SK-N-SH (cell line): ENCODE data around the gene TUBA4B. TPM values are rescaled to one million over a fixed set of nuclear protein-coding genes. Genes with fewer than 3 reads are reported as not detected.

ENCODE experiments used
- CTCF ChIA-PET: fragments of 300-600, 350-600 bp; formaldehyde crosslinking; extraction: SDS; loops from one replicate; lab custom pipeline; 2021; lab: Yijun Ruan, JAX
- POLR2A ChIA-PET: fragments of 350-600 bp; sonication (Branson Sonifier 250); formaldehyde crosslinking; extraction: SDS; loops from one replicate; lab custom pipeline; 2020; ENCODE audit warnings: antibody characterized with exemption, inconsistent platforms; lab: Yijun Ruan, JAX
- DNase-seq: peaks from one replicate; pipeline ENCODE4 v3.0.0; 2012
- H2AFZ ChIP-seq: fragments of 200-600 bp; sonication (generic); 2 replicates; pipeline ENCODE4 v1.8.1; 2016; ENCODE audit warnings: antibody characterized with exemption, mild to moderate bottlenecking, low read depth
- H3F3A ChIP-seq: fragments of 200-600 bp; sonication (generic); replicated peaks from 2 replicates; pipeline ENCODE3; 2016; ENCODE audit warnings: antibody characterized with exemption, mild to moderate bottlenecking; ENCODE audit not compliant: insufficient read depth
- H3K27ac ChIP-seq, 2 experiments: fragments of 200-500 bp in 1 of 2; fragments of 200-600 bp in 1 of 2; sonication (Bioruptor generic) in 1 of 2; sonication (generic), shearing (Covaris generic) in 1 of 2; 2 replicates each; pipeline versions ENCODE4 v1.5.1 to v1.6.1; 2014 to 2016; ENCODE audit warnings: low read depth in 2 of 2, inconsistent platforms in 1 of 2, low read length in 1 of 2, mild to moderate bottlenecking in 1 of 2, mixed read lengths in 1 of 2
- H3K27me3 ChIP-seq: fragments of 200-600 bp; sonication (generic), shearing (Covaris generic); 2 replicates; pipeline ENCODE4 v1.6.1; 2016; ENCODE audit warnings: mixed run types; ENCODE audit not compliant: insufficient read depth
- H3K36me3 ChIP-seq, 2 experiments: fragments of 200-500 bp in 1 of 2; fragments of 200-600 bp in 1 of 2; sonication (Bioruptor generic) in 1 of 2; sonication (generic) in 1 of 2; replicated peaks in 1 of 2; 2 replicates each; pipeline versions ENCODE3 to v1.5.1; 2014 to 2016; ENCODE audit warnings: low read length in 1 of 2, mild to moderate bottlenecking in 1 of 2; ENCODE audit not compliant: insufficient read depth in 2 of 2, control insufficient read depth in 1 of 2
- H3K4me1 ChIP-seq, 2 experiments: fragments of 200-500 bp in 1 of 2; fragments of 200-600 bp in 1 of 2; sonication (Bioruptor generic) in 1 of 2; sonication (generic), shearing (Covaris generic) in 1 of 2; 2 replicates each; pipeline versions ENCODE4 v1.5.1 to v1.6.1; 2014 to 2016; ENCODE audit warnings: low read depth in 1 of 2, low read length in 1 of 2, mixed run types in 1 of 2; ENCODE audit not compliant: insufficient read depth in 2 of 2, control insufficient read depth in 1 of 2
- H3K4me2 ChIP-seq: fragments of 200-600 bp; sonication (generic), shearing (Covaris generic); 2 replicates; pipeline ENCODE4 v1.6.1; 2017; ENCODE audit warnings: mixed run types
- H3K4me3 ChIP-seq, 2 experiments: fragments of 200-500 bp in 1 of 2; fragments of 200-600 bp in 1 of 2; sonication (Bioruptor generic) in 1 of 2; sonication (generic), shearing (Covaris generic) in 1 of 2; 2 replicates each; pipeline versions ENCODE4 v1.5.1 to v1.8.1; 2014 to 2016; ENCODE audit warnings: low read depth in 2 of 2, inconsistent platforms in 1 of 2, low read length in 1 of 2, mild to moderate bottlenecking in 1 of 2, mixed read lengths in 1 of 2, moderate library complexity in 1 of 2
- H3K79me2 ChIP-seq: fragments of 200-600 bp; sonication (generic); 2 replicates; pipeline ENCODE4 v1.8.1; 2017; ENCODE audit warnings: mild to moderate bottlenecking; ENCODE audit not compliant: insufficient read depth
- H3K9ac ChIP-seq: fragments of 200-600 bp; sonication (generic); 2 replicates; pipeline ENCODE4 v1.6.1; 2017; ENCODE audit warnings: mixed run types
- H3K9me2 ChIP-seq: fragments of 200-600 bp; sonication (generic); 2 replicates; pipeline ENCODE4 v1.6.1; 2017; ENCODE audit warnings: mixed run types
- H3K9me3 ChIP-seq: fragments of 200-600 bp; sonication (generic); 2 replicates; pipeline ENCODE4 v1.6.1; 2017; ENCODE audit warnings: mixed run types, mild to moderate bottlenecking, moderate library complexity
- H4K20me1 ChIP-seq: fragments of 200-600 bp; sonication (generic); 2 replicates; pipeline ENCODE4 v1.6.1; 2017; ENCODE audit warnings: mild to moderate bottlenecking, mixed run types; ENCODE audit not compliant: insufficient read depth
- CHD2 ChIP-seq: fragments of 150-350 bp; IDR thresholded peaks from 2 replicates; pipeline ENCODE4 v1.6.1; 2018; ENCODE audit warnings: low read length; ENCODE audit not compliant: partially characterized antibody
- ELF1 ChIP-seq: IDR thresholded peaks from 2 replicates; pipeline ENCODE4 v1.4.0; 2012
- EP300 ChIP-seq, 2 experiments: IDR thresholded peaks; 2 replicates each; pipeline versions ENCODE4 v1.4.0 to v1.6.1; 2012; ENCODE audit warnings: borderline replicate concordance in 1 of 2, low read depth in 1 of 2, low read length in 1 of 2
- EZH2phosphoT487 ChIP-seq: fragments of 200-600 bp; sonication (generic); IDR thresholded peaks from 2 replicates; pipeline ENCODE4 v1.6.1; 2017; ENCODE audit warnings: low read depth, mixed run types, mild to moderate bottlenecking, antibody characterized with exemption, moderate library complexity, borderline replicate concordance
- FOXJ3 ChIP-seq: sonication (generic); formaldehyde crosslinking; IDR thresholded peaks from 2 replicates; pipeline ENCODE4 v1.5.1; 2020; ENCODE audit warnings: mild to moderate bottlenecking, missing genetic modification reagents
- FOXM1 ChIP-seq: IDR thresholded peaks from 2 replicates; pipeline ENCODE4 v1.4.0; 2012; ENCODE audit warnings: low read depth, mild to moderate bottlenecking
- GABPA ChIP-seq: IDR thresholded peaks from 2 replicates; pipeline ENCODE4 v1.4.0; 2012; ENCODE audit warnings: low read depth, mild to moderate bottlenecking
- MXI1 ChIP-seq: IDR thresholded peaks from 2 replicates; pipeline ENCODE4 v1.6.1; 2012; ENCODE audit warnings: mild to moderate bottlenecking, low read depth, low read length, improper control_type of control experiment
- POLR2AphosphoS5 ChIP-seq: IDR thresholded peaks from 2 replicates; pipeline ENCODE4 v1.6.1; 2012; ENCODE audit warnings: low read depth, low read length
- RAD21 ChIP-seq: IDR thresholded peaks from 2 replicates; pipeline ENCODE4 v1.6.1; 2012; ENCODE audit warnings: mild to moderate bottlenecking, low read length
- RFX5 ChIP-seq: IDR thresholded peaks from 2 replicates; pipeline ENCODE4 v1.6.1; 2012; ENCODE audit warnings: mild to moderate bottlenecking, improper control_type of control experiment, low read length
- TAF1 ChIP-seq: IDR thresholded peaks from 2 replicates; pipeline ENCODE4 v1.6.1; 2012; ENCODE audit warnings: low read depth, mild to moderate bottlenecking, low read length, moderate library complexity, borderline replicate concordance
- TCF12 ChIP-seq: IDR thresholded peaks from 2 replicates; pipeline ENCODE4 v1.4.0; 2012
- TEAD4 ChIP-seq: IDR thresholded peaks from 2 replicates; pipeline ENCODE4 v1.4.0; 2012; ENCODE audit warnings: mild to moderate bottlenecking, borderline replicate concordance; ENCODE audit not compliant: insufficient read depth
- WGBS: methylation state at CpG from one replicate; pipeline ENCODE4 v1.1.6; 2017; ENCODE audit warnings: low lambda C conversion rate; 5-methylcytosine and 5-hydroxymethylcytosine counted together
- polyA plus RNA-seq, 3 experiments: library from polyadenylated mRNA; depleted of rRNA; stranded (reverse); fragments of >200 nt; gene quantifications; 2 replicates each; pipeline ENCODE4 v1.2.3, GENCODE V29; 2012
- TF ChIP-seq, protein P1 (sequence below): fragments of 200-600 bp; sonication (generic); IDR thresholded peaks from 2 replicates; pipeline ENCODE4 v1.6.1; 2017; ENCODE audit warnings: antibody characterized with exemption, mild to moderate bottlenecking, moderate library complexity
- TF ChIP-seq, protein P2 (sequence below): fragments of 150-350 bp; IDR thresholded peaks from 2 replicates; pipeline ENCODE4 v1.6.1; 2016; ENCODE audit warnings: mild to moderate bottlenecking, low read depth, low read length
- TF ChIP-seq, protein P3 (sequence below): IDR thresholded peaks from 2 replicates; pipeline ENCODE4 v1.4.0; 2012; ENCODE audit warnings: low read depth, borderline replicate concordance

Gene TUBA4B
- polyA plus RNA-seq, 1 of the 3 experiments (the other 2 are of a cell fraction): 0.03 TPM

DNA sequence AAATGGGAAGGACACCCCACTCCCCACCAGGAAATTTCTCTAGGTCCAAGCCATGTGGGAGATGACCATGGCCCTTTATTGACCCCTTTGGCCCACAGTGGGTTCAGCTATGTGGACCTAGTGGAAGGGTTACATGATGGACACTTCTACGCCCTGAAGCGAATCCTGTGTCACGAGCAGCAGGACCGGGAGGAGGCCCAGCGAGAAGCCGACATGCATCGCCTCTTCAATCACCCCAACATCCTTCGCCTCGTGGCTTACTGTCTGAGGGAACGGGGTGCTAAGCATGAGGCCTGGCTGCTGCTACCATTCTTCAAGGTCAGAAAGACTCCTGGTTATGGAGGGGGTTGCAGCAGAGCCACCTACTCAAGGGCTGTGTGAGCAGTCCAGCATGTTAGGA lies 6.5 kb upstream of the TUBA4B start:
- no peaks in the 10 kb centered on the region for H3K27me3 ChIP-seq
- WGBS: 97% methylated on average over 10 of the region's 10 CpGs
- DNase-seq: no peak
- H3K4me1 ChIP-seq: peaks cover 19 to 26% of the 10 kb centered on the region in 2 experiments
- peaks cover 19% of the 10 kb centered on the region for H3F3A ChIP-seq
- H3K27ac ChIP-seq: no peak overlapping the region; a peak in 1 of 4 replicates
- H3K9me3 ChIP-seq: no peaks in the 10 kb centered on the region
- ChIA-PET CTCF (interaction anchor here (1.2 to 3.3 kb wide), 8 partner anchors 30 to 111 kb away, joined by 3 to 20 read pairs (median 5); no protein-coding TSS in a partner anchor), POLR2A (interaction anchor here (1.3 to 2.9 kb wide), 3 partner anchors 15 to 28 kb away, joined by 4 to 23 read pairs (median 11); partner anchors contain the start of genes ABCB6, ANKZF1 and ATG9A)
- H3K9me2 ChIP-seq: no peaks in the 10 kb centered on the region
- H3K36me3 ChIP-seq: peaks cover 6 to 16% of the 10 kb centered on the region in 2 experiments
- no peaks in the 10 kb centered on the region for H4K20me1 ChIP-seq
- TF ChIP-seq MXI1 (no peak), TEAD4 (no peak), RFX5 (no peak), TAF1 (no peak), EZH2phosphoT487 (no peak), ELF1 (no peak), TCF12 (no peak), RAD21 (no peak), GABPA (no peak)
- H2AFZ ChIP-seq: no peak overlapping the region
- 0 out of 2 replicates have a peak overlapping the region, but pooled peaks have one; percentile 94 for H3K9ac ChIP-seq
- peaks cover 20% of the 10 kb centered on the region for H3K79me2 ChIP-seq
- H3K4me3 ChIP-seq: peak overlapping the region; percentile 84 to 97; a peak in 2 of 4 replicates
- H3K4me2 ChIP-seq: peak overlapping the region; percentile 91

DNA sequence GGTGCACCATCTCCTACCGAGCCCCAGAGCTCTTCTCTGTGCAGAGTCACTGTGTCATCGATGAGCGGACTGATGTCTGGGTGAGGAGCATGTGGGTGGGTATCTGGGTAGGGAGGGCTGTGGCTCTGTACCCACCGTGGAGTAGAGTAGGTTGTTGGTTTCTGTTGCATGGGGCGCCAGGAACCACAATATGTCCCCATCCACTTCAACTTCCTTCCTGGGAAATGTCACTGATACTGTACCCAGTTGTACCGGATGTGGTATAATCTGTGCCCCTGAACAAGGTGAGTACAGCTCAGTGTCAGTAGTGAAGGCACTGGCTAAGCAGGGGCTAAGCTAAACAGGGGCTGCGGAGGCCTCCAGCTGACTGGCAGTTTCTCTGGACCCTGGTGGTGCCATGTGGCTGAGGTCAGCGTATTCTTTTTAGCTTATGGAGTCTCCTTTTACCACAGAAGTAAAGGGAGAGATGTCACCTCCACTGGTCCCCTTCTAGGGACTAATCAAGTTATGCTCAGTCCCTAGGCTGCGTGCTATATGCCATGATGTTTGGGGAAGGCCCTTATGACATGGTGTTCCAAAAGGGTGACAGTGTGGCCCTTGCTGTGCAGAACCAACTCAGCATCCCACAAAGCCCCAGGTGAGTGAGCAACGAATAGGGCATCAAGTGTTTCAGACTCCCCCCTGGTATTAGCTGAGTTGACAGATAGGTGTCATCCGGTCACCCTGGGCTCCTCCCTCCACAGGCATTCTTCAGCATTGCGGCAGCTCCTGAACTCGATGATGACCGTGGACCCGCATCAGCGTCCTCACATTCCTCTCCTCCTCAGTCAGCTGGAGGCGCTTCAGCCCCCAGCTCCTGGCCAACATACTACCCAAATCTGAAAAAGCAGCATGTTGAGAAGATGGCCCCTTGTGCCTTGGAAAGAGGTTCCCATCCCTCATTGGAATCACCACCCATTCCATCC lies 5.1 kb upstream of the TUBA4B start:
- Histone ChIP-seq H2AFZ (no peak overlapping the region), H3K9me2 (no peaks in the 10 kb centered on the region), H3K9me3 (no peaks in the 10 kb centered on the region), H3K9ac (no peak overlapping the region), H3K4me1 (peaks cover 19 to 28% of the 10 kb centered on the region in 2 experiments), H3K27me3 (0 out of 2 replicates have a peak, but pooled peaks cover 3% of the 10 kb centered on the region), H3K4me3 (no peak overlapping the region), H3K4me2 (no peak overlapping the region; the same call in 1 of the 2 replicates), H3K27ac (no peak overlapping the region), H4K20me1 (no peaks in the 10 kb centered on the region), H3K79me2 (peaks cover 20% of the 10 kb centered on the region), H3K36me3 (peaks cover 6 to 16% of the 10 kb centered on the region in 2 experiments), H3F3A (peaks cover 19% of the 10 kb centered on the region)
- WGBS: 92% methylated on average over 13 of the region's 17 CpGs
- CTCF ChIA-PET: interaction anchor here (1.1 to 3.5 kb wide), 7 partner anchors 17 to 77 kb away, joined by 3 to 19 read pairs (median 5); no protein-coding TSS in a partner anchor
- POLR2A ChIA-PET: interaction anchor here (1.3 kb wide), 1 partner anchor 579 kb away, joined by 3 read pairs; no protein-coding TSS in a partner anchor
- TF ChIP-seq, protein P1, sequence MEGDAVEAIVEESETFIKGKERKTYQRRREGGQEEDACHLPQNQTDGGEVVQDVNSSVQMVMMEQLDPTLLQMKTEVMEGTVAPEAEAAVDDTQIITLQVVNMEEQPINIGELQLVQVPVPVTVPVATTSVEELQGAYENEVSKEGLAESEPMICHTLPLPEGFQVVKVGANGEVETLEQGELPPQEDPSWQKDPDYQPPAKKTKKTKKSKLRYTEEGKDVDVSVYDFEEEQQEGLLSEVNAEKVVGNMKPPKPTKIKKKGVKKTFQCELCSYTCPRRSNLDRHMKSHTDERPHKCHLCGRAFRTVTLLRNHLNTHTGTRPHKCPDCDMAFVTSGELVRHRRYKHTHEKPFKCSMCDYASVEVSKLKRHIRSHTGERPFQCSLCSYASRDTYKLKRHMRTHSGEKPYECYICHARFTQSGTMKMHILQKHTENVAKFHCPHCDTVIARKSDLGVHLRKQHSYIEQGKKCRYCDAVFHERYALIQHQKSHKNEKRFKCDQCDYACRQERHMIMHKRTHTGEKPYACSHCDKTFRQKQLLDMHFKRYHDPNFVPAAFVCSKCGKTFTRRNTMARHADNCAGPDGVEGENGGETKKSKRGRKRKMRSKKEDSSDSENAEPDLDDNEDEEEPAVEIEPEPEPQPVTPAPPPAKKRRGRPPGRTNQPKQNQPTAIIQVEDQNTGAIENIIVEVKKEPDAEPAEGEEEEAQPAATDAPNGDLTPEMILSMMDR: no peak
- no peak for TF ChIP-seq FOXM1
- no peak for TF ChIP-seq EP300 (IDR thresholded peaks at IDR 0.05; ENCODE audit: borderline replicate concordance in 1 of 2, low read depth in 1 of 2, low read length in 1 of 2)
- no peak for TF ChIP-seq POLR2AphosphoS5
- TF ChIP-seq EZH2phosphoT487: no peak
- no peak for TF ChIP-seq TAF1
- no peak for TF ChIP-seq RAD21
- TF ChIP-seq FOXJ3 (CRISPR knock-in tag): no peak
- no peak for TF ChIP-seq CHD2
- TF ChIP-seq, protein P2, sequence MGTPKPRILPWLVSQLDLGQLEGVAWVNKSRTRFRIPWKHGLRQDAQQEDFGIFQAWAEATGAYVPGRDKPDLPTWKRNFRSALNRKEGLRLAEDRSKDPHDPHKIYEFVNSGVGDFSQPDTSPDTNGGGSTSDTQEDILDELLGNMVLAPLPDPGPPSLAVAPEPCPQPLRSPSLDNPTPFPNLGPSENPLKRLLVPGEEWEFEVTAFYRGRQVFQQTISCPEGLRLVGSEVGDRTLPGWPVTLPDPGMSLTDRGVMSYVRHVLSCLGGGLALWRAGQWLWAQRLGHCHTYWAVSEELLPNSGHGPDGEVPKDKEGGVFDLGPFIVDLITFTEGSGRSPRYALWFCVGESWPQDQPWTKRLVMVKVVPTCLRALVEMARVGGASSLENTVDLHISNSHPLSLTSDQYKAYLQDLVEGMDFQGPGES: no peak
- TF ChIP-seq, protein P3, sequence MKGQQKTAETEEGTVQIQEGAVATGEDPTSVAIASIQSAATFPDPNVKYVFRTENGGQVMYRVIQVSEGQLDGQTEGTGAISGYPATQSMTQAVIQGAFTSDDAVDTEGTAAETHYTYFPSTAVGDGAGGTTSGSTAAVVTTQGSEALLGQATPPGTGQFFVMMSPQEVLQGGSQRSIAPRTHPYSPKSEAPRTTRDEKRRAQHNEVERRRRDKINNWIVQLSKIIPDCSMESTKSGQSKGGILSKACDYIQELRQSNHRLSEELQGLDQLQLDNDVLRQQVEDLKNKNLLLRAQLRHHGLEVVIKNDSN: no peak
- no peak for TF ChIP-seq ELF1
- no peak for DNase-seq
